GM23338 (cell line): Measurements from ENCODE around the gene TEX29. TPM values are rescaled to one million over a fixed set of nuclear protein-coding genes. Genes with fewer than 3 reads are reported as not detected.

Experiments
- ATAC-seq: fragments of 200-7000 bp; cut with Tn5 transposase; 3 replicates; pipeline ENCODE4 v1.9.1; 2020
- DNase-seq: peaks from one replicate; pipeline ENCODE4 v3.0.0-alpha.2; 2015; ENCODE audit warnings: low spot score
- H2AFZ ChIP-seq: fragments of 200-600 bp; sonication (generic); 2 replicates; pipeline ENCODE4 v1.8.0; 2016; ENCODE audit warnings: antibody characterized with exemption, mild to moderate bottlenecking, moderate library complexity
- H3F3A ChIP-seq: fragments of 200-600 bp; sonication (generic); replicated peaks from 2 replicates; pipeline ENCODE4 v1.8.0; 2017; ENCODE audit warnings: antibody characterized with exemption, mixed run types, low read depth
- H3K27ac ChIP-seq: fragments of 200-600 bp; sonication (generic); 2 replicates; pipeline ENCODE4 v1.6.1; 2016; ENCODE audit warnings: low read depth
- H3K27me3 ChIP-seq: fragments of 200-600 bp; sonication (generic); 2 replicates; pipeline ENCODE4 v1.8.0; 2016; ENCODE audit warnings: mild to moderate bottlenecking, mixed run types, moderate library complexity; ENCODE audit not compliant: insufficient read depth
- H3K36me3 ChIP-seq: fragments of 200-600 bp; sonication (generic); 2 replicates; pipeline ENCODE4 v1.8.0; 2016; ENCODE audit warnings: mild to moderate bottlenecking; ENCODE audit not compliant: insufficient read depth
- H3K4me1 ChIP-seq: fragments of 200-600 bp; sonication (generic); 2 replicates; pipeline ENCODE4 v1.8.0; 2016; ENCODE audit warnings: mild to moderate bottlenecking, moderate library complexity; ENCODE audit not compliant: insufficient read depth
- H3K4me2 ChIP-seq: fragments of 200-600 bp; sonication (generic); 2 replicates; pipeline ENCODE4 v1.7.1; 2017; ENCODE audit warnings: mixed run types
- H3K4me3 ChIP-seq: fragments of 200-600 bp; sonication (generic); 2 replicates; pipeline ENCODE4 v1.6.1; 2016; ENCODE audit warnings: mixed run types
- H3K79me2 ChIP-seq: fragments of 200-600 bp; sonication (generic); replicated peaks from 2 replicates; pipeline ENCODE4 v1.8.0; 2017; ENCODE audit warnings: mild to moderate bottlenecking; ENCODE audit not compliant: insufficient read depth
- H3K9me2 ChIP-seq: fragments of 200-600 bp; sonication (generic); 2 replicates; pipeline ENCODE4 v1.8.0; 2017; ENCODE audit not compliant: insufficient read depth
- H4K20me1 ChIP-seq: fragments of 200-600 bp; sonication (generic); replicated peaks from 2 replicates; pipeline ENCODE4 v1.8.0; 2017; ENCODE audit warnings: mild to moderate bottlenecking; ENCODE audit not compliant: insufficient read depth
- H3K27ac Mint-ChIP-seq: 2 replicates; pipeline ENCODE4 v1.8.0; 2020; ENCODE audit warnings: inconsistent platforms, mild to moderate bottlenecking, moderate library complexity, mixed read lengths
- H3K27me3 Mint-ChIP-seq: 3 replicates; pipeline ENCODE4 v1.8.0; 2022; ENCODE audit warnings: low read depth, mild to moderate bottlenecking, moderate library complexity, mixed read lengths, inconsistent platforms; ENCODE audit not compliant: insufficient read depth, poor library complexity
- H3K36me3 Mint-ChIP-seq: 3 replicates; pipeline ENCODE4 v1.8.0; 2021; ENCODE audit warnings: low read depth, mild to moderate bottlenecking, inconsistent platforms, moderate library complexity, mixed read lengths
- H3K4me1 Mint-ChIP-seq: 3 replicates; pipeline ENCODE4 v1.8.0; 2020; ENCODE audit warnings: mild to moderate bottlenecking, inconsistent platforms, mixed read lengths
- H3K4me3 Mint-ChIP-seq: 3 replicates; pipeline ENCODE4 v1.8.0; 2021; ENCODE audit warnings: moderate library complexity, mild to moderate bottlenecking, inconsistent platforms, mixed read lengths
- H3K9me3 Mint-ChIP-seq: 3 replicates; pipeline ENCODE4 v1.8.0; 2020; ENCODE audit warnings: moderate library complexity, mild to moderate bottlenecking, inconsistent platforms, mixed read lengths
- CREB1 ChIP-seq: fragments of 250-450 bp; sonication (Bioruptor Pico); IDR thresholded peaks from 2 replicates; pipeline ENCODE4 v1.5.0; 2020; ENCODE audit warnings: low read depth, mild to moderate bottlenecking, moderate library complexity
- CTCF ChIP-seq, 2 experiments: fragments of 200-600 bp in 1 of 2; sonication (generic) in 1 of 2; conservative IDR thresholded peaks; 2 replicates each; pipeline versions ENCODE4 v1.5.1 to v1.6.1; 2016 to 2017; ENCODE audit warnings: antibody characterized with exemption in 2 of 2, low read depth in 2 of 2, mild to moderate bottlenecking in 2 of 2, moderate library complexity in 1 of 2
- ETS1 ChIP-seq: IDR thresholded peaks from 2 replicates; pipeline ENCODE4 v1.6.1; 2016; ENCODE audit warnings: antibody characterized with exemption
- EZH2 ChIP-seq: fragments of 200-600 bp; sonication (generic); IDR thresholded peaks from one replicate; pipeline ENCODE4 v1.8.0; 2017; ENCODE audit warnings: antibody characterized with exemption, mild to moderate bottlenecking, low read depth; ENCODE audit not compliant: unreplicated experiment
- EZH2phosphoT487 ChIP-seq: fragments of 200-600 bp; sonication (generic); IDR thresholded peaks from one replicate; pipeline ENCODE4 v1.8.1; 2018; ENCODE audit warnings: antibody characterized with exemption; ENCODE audit not compliant: unreplicated experiment
- POLR2AphosphoS5 ChIP-seq: IDR thresholded peaks from 2 replicates; pipeline ENCODE4 v1.6.1; 2016; ENCODE audit warnings: antibody characterized with exemption, low read depth
- REST ChIP-seq: IDR thresholded peaks from one replicate; pipeline ENCODE4 v1.6.1; 2018; ENCODE audit warnings: antibody characterized with exemption; ENCODE audit not compliant: unreplicated experiment
- ZNF331 ChIP-seq: fragments of 250-450 bp; sonication (Bioruptor Pico); IDR thresholded peaks from 2 replicates; pipeline ENCODE4 v1.5.0; 2020; ENCODE audit warnings: low read depth, mild to moderate bottlenecking, moderate library complexity
- polyA plus RNA-seq: library from polyadenylated mRNA; unstranded; fragments of >200 nt; fragmentation: Nextera tagmentation; extraction: Ambion mirVana; gene quantifications from 2 replicates; pipeline ENCODE4 v1.2.1, GENCODE V29; 2016
- total RNA-seq: library from RNA; depleted of rRNA; stranded (reverse); fragments of >200 nt; shearing (Covaris generic); gene quantifications from 2 replicates; pipeline ENCODE4 v1.2.3, GENCODE V29; 2014

TEX29 gene
- total and polyA plus RNA-seq, 2 experiments from 2014 or later: 0.31 TPM; not detected in 1

GRCh38 chr13:111298214-111298975 lies 22.0 kb upstream of the TEX29 start:
- Histone ChIP-seq H3K27ac (no peak overlapping the region), H3F3A (no peaks in the 10 kb centered on the region), H4K20me1 (peaks cover 3% of the 10 kb centered on the region; the same call in 1 of the 2 replicates), H2AFZ (no peak overlapping the region), H3K4me1 (no peaks in the 10 kb centered on the region), H3K4me2 (no peak overlapping the region), H3K9me2 (no peaks in the 10 kb centered on the region), H3K79me2 (no peaks in the 10 kb centered on the region; the same call in 1 of the 2 replicates), H3K27me3 (no peaks in the 10 kb centered on the region), H3K36me3 (peaks cover 8% of the 10 kb centered on the region; the same call in 1 of the 2 replicates), H3K4me3 (no peak overlapping the region)
- Mint-ChIP-seq H3K27ac (no peak overlapping the region), H3K27me3 (peaks cover 5% of the 10 kb centered on the region), H3K9me3 (no peaks in the 10 kb centered on the region), H3K36me3 (peaks cover 21% of the 10 kb centered on the region), H3K4me1 (no peaks in the 10 kb centered on the region), H3K4me3 (no peak overlapping the region)
- DNase-seq: no peak
- no peak; the same call in 2 of the 3 replicates for ATAC-seq
- TF ChIP-seq POLR2AphosphoS5 (no peak), REST (no peak), ETS1 (no peak), ZNF331 (CRISPR knock-in tag) (no peak), EZH2phosphoT487 (no peak), CTCF (conservative IDR thresholded peaks at IDR 0.05; ENCODE audit: low read depth in 2 of 2) (no peak)

- Histone ChIP-seq H3K36me3 (peaks cover 20% of the 10 kb centered on the region; the same call in 1 of the 2 replicates), H3K9me2 (no peaks in the 10 kb centered on the region), H3F3A (no peaks in the 10 kb centered on the region), H3K79me2 (no peaks in the 10 kb centered on the region), H3K4me1 (no peaks in the 10 kb centered on the region), H3K4me3 (no peak overlapping the region), H2AFZ (no peak overlapping the region), H4K20me1 (peaks cover 5% of the 10 kb centered on the region), H3K27ac (no peak overlapping the region), H3K27me3 (no peaks in the 10 kb centered on the region), H3K4me2 (no peak overlapping the region)
- ATAC-seq (no peak), DNase-seq (no peak)
- Mint-ChIP-seq H3K27me3 (peaks cover 5% of the 10 kb centered on the region), H3K4me3 (no peak overlapping the region), H3K36me3 (peaks cover 55% of the 10 kb centered on the region), H3K27ac (no peak overlapping the region), H3K4me1 (no peaks in the 10 kb centered on the region), H3K9me3 (no peaks in the 10 kb centered on the region)
- TF ChIP-seq CREB1 (CRISPR knock-in tag) (no peak), EZH2 (no peak)
These were observed 18.3 kb upstream of the TEX29 start for GRCh38 chr13:111302045-111302726.
